Stimulated activated CD4-positive, alpha-beta T cell treated with anti-CD3 and anti-CD28 coated beads, Interleukin-2, amount 100 ng/mL, for 4 hours (primary cell): ENCODE results near the gene RFXANK.
"Not testable (repeated sequence)": the region's sequence is repeated elsewhere in the genome, so short reads cannot be mapped to it uniquely, and the experiment has no call there.

ENCODE experiments used
- DNase-seq: peaks from one replicate; pipeline ENCODE4 v3.0.0-alpha.2; 2020; ENCODE audit warnings: low read depth

The RFXANK gene

GRCh38 chr19:19170053-19170872 lies 21.8 kb upstream of the RFXANK start, which contains the start of gene MEF2B:
Gene MEF2B, minus strand, starts transcription at chr19:19170263. Its CDS starts 19,528 bp downstream, at chr19:19150735.
- peak; percentile 66 for DNase-seq

DNA sequence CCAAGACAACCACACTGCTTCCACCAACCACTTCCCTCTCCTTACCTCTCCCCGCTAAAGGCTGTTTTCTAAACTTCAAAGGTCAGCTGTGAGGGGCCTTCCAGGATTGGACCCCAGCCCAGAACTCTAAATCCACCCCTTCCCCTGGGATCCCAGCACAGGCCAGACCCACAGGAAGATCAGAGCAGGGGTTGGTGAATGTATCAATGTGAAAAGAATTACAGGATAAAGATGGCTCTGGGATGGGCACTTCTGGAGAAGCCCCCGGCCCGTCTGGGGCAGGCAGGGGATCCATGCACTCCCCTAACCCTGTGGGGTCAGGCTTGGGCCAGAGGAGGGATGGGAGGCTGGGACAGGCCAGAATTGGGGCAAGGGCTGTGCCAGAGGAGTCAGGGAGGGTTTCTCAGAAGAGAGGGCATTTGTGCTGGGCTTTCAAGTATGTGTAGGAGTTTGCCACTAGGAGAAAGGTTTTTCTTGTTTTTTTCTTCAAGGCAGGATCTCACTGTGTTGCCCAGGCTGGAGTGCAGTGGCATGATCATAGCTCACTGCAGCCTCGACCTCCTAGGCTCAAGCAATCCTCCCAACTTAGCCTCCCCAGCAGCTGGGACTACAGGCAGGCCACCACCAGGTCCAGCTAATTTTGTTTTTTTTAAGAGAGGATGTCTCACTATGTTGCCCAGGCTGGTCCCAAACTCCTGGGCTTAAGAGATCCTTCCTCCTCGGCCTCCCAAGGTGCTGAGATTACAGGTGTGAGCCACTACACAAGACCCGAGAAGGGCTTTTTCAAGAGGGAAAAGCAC lies 21.0 kb upstream of the RFXANK start:
- no peak for DNase-seq

DNA sequence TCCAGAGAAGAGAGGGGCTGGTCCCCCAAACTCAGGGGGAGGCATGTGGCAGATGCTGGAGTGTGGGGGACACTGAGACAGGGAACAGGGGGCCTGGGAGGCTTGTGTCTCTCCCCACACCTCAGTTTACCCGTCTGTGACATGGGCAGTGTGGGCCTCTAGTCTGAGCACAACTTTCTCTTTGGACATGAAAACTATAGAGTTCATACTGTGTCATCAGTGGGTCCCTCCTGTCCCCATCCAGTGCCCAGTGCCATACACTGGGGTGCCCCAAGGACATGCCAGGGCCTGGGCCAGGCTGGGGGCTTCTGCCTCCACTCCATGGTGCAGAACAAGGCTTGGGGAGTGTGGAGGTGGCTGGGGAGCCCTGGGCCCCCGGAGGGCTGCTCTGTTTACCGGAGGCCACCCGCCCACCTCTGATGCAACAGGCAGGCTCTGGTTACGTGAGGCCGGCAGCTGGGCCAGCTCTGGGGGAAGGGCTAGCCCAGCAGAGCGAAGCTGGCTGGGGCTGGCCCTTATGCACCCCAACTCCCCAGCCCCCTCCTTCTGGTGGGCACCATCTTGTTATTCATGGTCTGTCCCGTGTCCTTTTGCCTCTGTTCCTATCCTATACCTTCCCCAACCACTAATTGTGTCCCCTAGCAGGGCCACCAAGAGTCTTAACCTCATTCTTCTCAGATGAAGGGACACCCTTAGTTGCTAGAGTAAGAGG lies 20.1 kb upstream of the RFXANK start:
- no peak for DNase-seq

DNA sequence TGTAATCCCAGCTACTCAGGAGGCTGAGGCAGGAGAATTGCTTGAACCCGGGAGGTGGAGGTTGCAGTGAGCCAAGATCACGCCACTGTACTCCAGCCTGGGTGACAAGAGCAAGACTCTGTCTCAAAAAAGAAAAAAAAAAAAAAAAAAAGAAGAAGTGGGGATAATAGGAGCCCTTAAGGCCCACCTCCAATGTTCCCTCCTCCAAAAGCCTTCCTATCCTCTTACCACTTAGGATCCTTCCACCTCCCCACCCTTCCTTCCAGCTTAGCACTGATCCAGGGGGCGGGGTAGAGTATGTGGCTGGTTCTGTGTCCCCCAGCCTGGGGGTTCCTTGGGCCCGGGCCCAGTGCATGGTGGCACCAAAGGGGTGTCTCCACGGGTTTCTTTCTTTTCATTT lies 18.8 kb upstream of the RFXANK start:
- DNase-seq, result not testable (repeated sequence)

DNA sequence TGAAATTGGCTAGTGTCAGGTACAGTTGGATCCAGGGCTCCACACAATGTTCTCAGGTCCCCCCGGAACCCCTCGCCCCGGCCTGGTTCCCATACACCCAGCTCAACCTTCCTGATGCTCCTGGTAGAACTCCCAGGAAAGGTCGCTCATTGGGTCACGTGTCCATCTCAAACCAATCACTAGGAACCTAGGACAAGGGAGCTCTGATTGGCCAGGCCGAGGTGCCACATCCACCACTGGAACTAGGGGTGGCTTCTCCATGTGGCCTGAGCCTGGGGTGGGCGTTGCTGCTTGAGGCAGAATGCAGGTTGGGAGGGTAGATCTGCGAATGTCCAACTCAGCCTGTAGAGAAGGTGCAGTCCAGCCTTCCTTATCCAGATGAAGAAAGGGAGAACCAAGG lies 15.1 kb upstream of the RFXANK start:
- no peak for DNase-seq

DNA sequence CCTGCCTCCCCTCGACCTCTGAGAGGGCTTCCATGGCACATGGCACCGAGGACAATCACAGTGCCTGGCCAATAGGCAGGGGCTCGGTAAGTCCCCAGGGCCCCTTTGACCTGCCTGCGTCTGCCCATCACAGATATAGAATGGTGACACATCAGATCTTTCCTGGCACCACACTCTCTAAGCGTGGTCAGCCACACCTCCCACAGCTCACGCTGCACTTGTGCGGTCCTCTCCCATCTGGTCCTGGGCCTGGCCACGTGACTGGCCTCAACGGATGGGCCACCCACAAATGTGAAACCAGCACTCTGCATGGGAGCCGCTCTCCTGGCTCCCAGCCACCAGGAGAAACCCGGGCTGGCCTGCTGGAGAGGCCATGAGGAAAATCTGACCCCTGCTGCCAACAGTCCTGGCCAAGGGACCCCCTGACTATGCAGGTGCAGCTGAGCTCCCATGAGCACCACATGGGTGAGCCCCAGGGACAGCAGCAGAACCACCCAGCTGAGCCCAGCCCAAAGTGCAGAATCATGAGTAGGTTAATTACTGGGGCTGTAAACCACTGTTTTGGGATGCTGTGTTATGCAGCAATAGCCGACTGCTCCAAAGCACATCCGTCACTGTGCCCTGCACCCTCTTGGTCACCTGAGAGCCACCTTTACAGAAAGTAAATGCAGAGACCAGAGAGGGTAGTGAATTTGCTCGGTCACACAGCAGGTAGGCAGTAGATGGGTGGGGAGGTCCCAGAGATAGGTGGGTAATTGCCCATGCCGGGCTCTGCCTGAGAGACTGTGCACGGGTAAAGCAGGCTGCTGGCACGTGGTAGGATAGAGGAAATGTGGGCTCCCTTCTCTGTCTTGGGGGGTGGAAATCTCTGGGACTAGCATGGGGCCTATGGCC lies 12.3 kb upstream of the RFXANK start:
- DNase-seq, result no peak

DNA sequence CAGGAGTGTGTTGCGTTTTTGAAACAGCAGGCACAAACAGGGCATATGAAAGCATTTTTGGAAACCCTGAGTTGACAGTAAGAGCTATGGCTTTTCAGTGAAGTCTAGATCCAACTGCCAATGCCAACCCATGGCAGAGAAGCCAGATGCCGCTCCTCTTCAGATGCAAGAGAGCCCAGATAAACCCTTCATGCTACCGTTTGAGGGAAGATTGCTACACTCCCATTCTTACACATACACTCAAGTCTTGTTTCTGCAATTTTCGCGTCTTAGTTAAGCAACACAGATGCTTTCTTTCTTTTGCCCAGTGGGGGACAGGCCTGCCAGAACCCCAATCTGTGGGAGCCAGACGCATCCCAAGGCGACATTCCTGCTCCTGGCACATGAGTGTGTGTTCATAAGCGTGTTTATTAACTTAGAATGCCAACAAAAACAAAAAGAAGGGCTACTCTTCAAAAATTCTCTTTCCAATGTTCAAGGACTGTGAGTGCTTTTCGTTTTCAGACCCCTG lies 10.5 kb upstream of the RFXANK start:
- no peak for DNase-seq

- DNase-seq, result peak; percentile 50
Observed at GRCh38 chr19:19185853-19186740, 6.0 kb upstream of the RFXANK start.

- DNase-seq, result no peak
Observed at GRCh38 chr19:19186742-19187141, 5.3 kb upstream of the RFXANK start.

GRCh38 chr19:19191768-19192077 lies 335 bp upstream of the RFXANK start:
- no peak for DNase-seq

GRCh38 chr19:19192910-19193423 lies 909 bp downstream of the RFXANK start:
- no peak for DNase-seq

DNA sequence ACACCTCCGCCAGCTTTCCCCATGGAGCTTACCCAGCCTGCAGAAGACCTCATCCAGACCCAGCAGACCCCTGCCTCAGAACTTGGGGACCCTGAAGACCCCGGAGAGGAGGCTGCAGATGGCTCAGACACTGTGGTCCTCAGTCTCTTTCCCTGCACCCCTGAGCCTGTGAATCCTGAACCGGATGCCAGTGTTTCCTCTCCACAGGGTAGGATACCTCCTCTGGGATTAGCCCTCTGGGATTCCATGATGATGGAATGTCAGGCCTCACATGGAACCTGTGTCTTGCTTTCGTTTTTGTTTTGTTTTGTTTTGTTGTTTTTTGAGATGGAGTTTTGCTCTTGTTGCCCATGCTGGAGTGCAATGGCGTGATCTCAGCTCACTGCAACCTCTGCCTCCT lies 1.9 kb downstream of the RFXANK start:
- DNase-seq, result no peak

GRCh38 chr19:19201697-19202630 lies 9.9 kb downstream of the RFXANK start:
- no peak for DNase-seq

- DNase-seq, result no peak
Observed at GRCh38 chr19:19202707-19203011, 10.6 kb downstream of the RFXANK start.

GRCh38 chr19:19203012-19203856 lies 11.2 kb downstream of the RFXANK start, which contains the start of gene NR2C2AP:
Gene NR2C2AP, minus strand, starts transcription at chr19:19203414. Its CDS starts 354 bp downstream, at chr19:19203060.
- peak; percentile 91 for DNase-seq

- DNase-seq, result no peak
Observed at GRCh38 chr19:19204181-19204580, 12.1 kb downstream of the RFXANK start.

DNA sequence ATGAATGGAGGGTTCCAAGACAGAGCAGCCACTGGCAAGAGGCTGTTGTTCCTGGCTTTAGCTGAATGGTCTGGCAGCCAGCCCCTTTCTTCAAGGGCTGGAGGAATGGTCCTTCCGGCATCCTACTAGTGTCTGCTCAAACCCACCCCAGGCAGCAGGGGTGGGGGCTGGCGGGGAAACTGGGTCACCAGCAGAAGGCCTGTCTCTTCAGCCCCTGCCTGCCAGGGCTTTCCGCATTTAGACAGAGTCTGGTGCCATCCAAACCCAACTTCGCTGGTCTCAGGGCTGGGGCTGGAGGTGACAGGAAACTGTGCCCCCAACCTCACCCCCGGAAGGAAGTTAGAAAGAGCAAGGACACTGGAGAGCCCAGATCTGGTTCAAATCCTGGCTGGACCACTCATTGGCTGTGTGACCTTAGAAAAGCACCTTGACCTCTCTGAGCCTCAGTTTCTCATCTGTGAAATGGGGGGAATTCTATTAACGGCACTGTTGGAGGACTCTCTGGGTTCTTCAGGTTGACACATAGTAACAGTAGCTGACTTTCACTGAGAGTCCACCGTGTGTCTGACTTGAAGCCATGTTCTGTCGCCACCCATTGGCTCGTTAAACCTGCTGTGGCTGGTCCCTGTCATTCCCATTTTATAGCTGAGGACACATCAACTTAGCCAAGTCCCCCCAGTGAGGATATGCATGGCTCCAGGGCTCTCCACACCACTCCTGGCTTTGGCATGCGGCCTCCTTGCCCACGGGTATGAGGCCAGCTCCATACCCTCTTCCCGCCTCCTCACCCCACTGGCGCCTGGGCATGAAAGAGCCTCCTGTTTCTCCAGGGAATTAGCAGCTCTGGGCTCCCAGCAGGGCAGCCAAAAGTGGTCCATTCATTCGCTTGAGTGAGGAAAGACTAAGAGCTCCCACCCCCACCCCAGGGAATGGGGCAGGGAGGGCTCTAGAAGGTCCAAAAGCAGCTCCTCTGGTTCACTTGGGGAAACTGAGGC lies 13.7 kb downstream of the RFXANK start:
- DNase-seq, result no peak
